Suprapubic skin (tissue), 4 donors: ENCODE measurements around the gene HNF1B. TPM values are rescaled to one million over a fixed set of nuclear protein-coding genes. Genes with fewer than 3 reads are reported as not detected.

ENCODE experiments used
- DNase-seq, 2 donors: peaks; one replicate each; pipeline ENCODE4 v3.0.0-alpha.2; 2019; ENCODE audit warnings: low spot score in 2 of 2
- H3K27ac ChIP-seq: fragments of 200-600 bp; sonication (generic); one replicate; pipeline ENCODE4 v1.5.1; 2019
- H3K27me3 ChIP-seq: fragments of 200-600 bp; sonication (generic); one replicate; pipeline ENCODE4 v1.5.1; 2019
- H3K36me3 ChIP-seq: fragments of 200-600 bp; sonication (generic); one replicate; pipeline ENCODE4 v1.5.1; 2019
- H3K4me1 ChIP-seq: fragments of 200-600 bp; sonication (generic); one replicate; pipeline ENCODE4 v1.5.1; 2019
- H3K4me3 ChIP-seq: fragments of 200-600 bp; sonication (generic); one replicate; pipeline ENCODE4 v1.5.1; 2019; ENCODE audit warnings: mild to moderate bottlenecking
- H3K9me3 ChIP-seq: fragments of 200-600 bp; sonication (generic); one replicate; pipeline ENCODE4 v1.5.1; 2019
- EP300 ChIP-seq: sonication (generic); formaldehyde crosslinking; IDR thresholded peaks from one replicate; pipeline ENCODE4 v1.6.1; 2017; ENCODE audit warnings: antibody characterized with exemption
- POLR2A ChIP-seq, 2 donors: fragments of 450-650 bp; IDR thresholded peaks; one replicate each; pipeline ENCODE4 v1.6.1; 2017; ENCODE audit warnings: antibody characterized with exemption in 2 of 2, mild to moderate bottlenecking in 2 of 2, moderate library complexity in 2 of 2
- POLR2AphosphoS5 ChIP-seq, 3 donors: sonication (generic); formaldehyde crosslinking; IDR thresholded peaks; one replicate each; pipeline ENCODE4 v1.6.1; 2017; ENCODE audit warnings: antibody characterized with exemption in 3 of 3
- WGBS: methylation state at CpG from one replicate; pipeline ENCODE4 v1.1.5; 2018; 5-methylcytosine and 5-hydroxymethylcytosine counted together
- total RNA-seq, 4 donors: library from RNA; depleted of rRNA; stranded (reverse); fragments of >200 nt; gene quantifications; one replicate each; pipeline ENCODE4 v1.1.0, GENCODE V29; 2016
- TF ChIP-seq, protein P1 (sequence below), 2 donors: fragments of 200-600 bp in 1 of 2; fragments of 450-650 bp in 1 of 2; sonication (generic) in 1 of 2; IDR thresholded peaks; one replicate each; pipeline ENCODE4 v1.5.1; 2016 to 2019; ENCODE audit warnings: antibody characterized with exemption in 2 of 2, mild to moderate bottlenecking in 1 of 2, moderate library complexity in 1 of 2

The HNF1B gene
- total RNA-seq, 4 donors from 2014 or later: not detected

DNA sequence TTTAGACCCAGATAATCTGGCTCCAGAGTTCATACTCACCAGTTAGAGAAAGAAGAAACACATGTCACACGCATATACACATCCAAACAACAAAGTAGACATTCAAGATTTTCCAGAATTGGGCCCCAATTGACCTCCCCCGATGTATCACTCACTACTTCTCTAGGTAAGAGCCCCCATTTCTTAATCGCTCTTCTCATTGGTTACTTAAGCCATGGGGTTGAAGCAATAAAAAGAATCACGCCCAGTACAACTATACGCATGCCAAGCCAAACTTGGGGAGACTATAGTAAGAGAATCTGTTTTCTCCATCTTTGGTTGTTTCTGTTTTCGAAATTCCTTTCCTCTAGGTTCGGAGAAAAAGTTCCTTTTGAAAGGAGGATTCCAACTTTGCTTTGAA, 102.2 kb downstream of the HNF1B start:
- Histone ChIP-seq H3K36me3 (peaks cover 27% of the 10 kb centered on the region), H3K4me3 (peak overlapping the region; percentile 89), H3K27me3 (peaks cover 10% of the 10 kb centered on the region), H3K4me1 (peaks cover 22% of the 10 kb centered on the region), H3K27ac (peak overlapping the region; percentile 91), H3K9me3 (no peaks in the 10 kb centered on the region)
- WGBS: under 1% methylated on average over 7 of the region's 7 CpGs
- TF ChIP-seq EP300 (no peak), POLR2A (IDR thresholded peaks at IDR 0.05) (no peak), POLR2AphosphoS5 (IDR thresholded peaks at IDR 0.05) (no peak)
- TF ChIP-seq, protein P1, sequence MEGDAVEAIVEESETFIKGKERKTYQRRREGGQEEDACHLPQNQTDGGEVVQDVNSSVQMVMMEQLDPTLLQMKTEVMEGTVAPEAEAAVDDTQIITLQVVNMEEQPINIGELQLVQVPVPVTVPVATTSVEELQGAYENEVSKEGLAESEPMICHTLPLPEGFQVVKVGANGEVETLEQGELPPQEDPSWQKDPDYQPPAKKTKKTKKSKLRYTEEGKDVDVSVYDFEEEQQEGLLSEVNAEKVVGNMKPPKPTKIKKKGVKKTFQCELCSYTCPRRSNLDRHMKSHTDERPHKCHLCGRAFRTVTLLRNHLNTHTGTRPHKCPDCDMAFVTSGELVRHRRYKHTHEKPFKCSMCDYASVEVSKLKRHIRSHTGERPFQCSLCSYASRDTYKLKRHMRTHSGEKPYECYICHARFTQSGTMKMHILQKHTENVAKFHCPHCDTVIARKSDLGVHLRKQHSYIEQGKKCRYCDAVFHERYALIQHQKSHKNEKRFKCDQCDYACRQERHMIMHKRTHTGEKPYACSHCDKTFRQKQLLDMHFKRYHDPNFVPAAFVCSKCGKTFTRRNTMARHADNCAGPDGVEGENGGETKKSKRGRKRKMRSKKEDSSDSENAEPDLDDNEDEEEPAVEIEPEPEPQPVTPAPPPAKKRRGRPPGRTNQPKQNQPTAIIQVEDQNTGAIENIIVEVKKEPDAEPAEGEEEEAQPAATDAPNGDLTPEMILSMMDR (IDR thresholded peaks at IDR 0.05): no peak
- DNase-seq: no peak

DNA sequence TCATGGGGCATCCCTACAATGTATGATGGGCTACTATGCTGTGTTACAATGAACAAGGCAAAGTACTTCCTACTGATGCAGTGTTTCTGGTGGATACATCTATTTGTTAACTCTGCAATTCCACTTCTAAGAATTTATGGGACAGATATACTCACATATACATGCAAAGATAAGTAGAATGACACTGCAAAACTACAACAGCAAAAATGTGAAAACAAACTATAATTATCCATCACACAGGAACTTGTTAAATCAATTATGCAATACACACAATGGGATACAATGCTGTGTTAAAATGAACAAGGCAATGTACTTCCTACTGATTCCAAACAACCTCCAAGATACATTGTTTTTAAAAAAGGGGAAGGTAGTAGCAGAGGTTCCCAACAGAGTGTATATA, 104.8 kb downstream of the HNF1B start:
- peaks cover 46% of the 10 kb centered on the region for H3K36me3 ChIP-seq
- TF ChIP-seq POLR2A (IDR thresholded peaks at IDR 0.05) (no peak), EP300 (no peak), POLR2AphosphoS5 (IDR thresholded peaks at IDR 0.05) (no peak)
- TF ChIP-seq, protein P1 (IDR thresholded peaks at IDR 0.05): no peak
- no peaks in the 10 kb centered on the region for H3K9me3 ChIP-seq
- H3K27me3 ChIP-seq: peaks cover 6% of the 10 kb centered on the region
- no peak overlapping the region for H3K27ac ChIP-seq
- no peak overlapping the region for H3K4me3 ChIP-seq
- H3K4me1 ChIP-seq: peaks cover 22% of the 10 kb centered on the region
- no peak for DNase-seq

GRCh38 chr17:37637956-37638355, 106.9 kb downstream of the HNF1B start:
- DNase-seq: no peak
- H3K27me3 ChIP-seq: no peaks in the 10 kb centered on the region
- H3K9me3 ChIP-seq: no peaks in the 10 kb centered on the region
- H3K27ac ChIP-seq: no peak overlapping the region
- H3K4me3 ChIP-seq: no peak overlapping the region
- peaks cover 46% of the 10 kb centered on the region for H3K36me3 ChIP-seq
- H3K4me1 ChIP-seq: peaks cover 17% of the 10 kb centered on the region
- no peak for TF ChIP-seq POLR2A (IDR thresholded peaks at IDR 0.05)
- no peak for TF ChIP-seq EP300
- TF ChIP-seq POLR2AphosphoS5 (IDR thresholded peaks at IDR 0.05): no peak
- TF ChIP-seq, protein P1 (IDR thresholded peaks at IDR 0.05): no peak

Other genes with a start within 250 kb of the HNF1B start
- 10 to 100 TPM; 21.2 to 48.5 (median 25.5) TPM for gene SYNRG, start 135.6 kb downstream of the HNF1B start, total RNA-seq
- 10 to 100 TPM; 15.6 to 21.7 (median 18.6) TPM for gene DDX52, start 101.6 kb downstream of the HNF1B start, total RNA-seq
- not detected for gene TBC1D3K, start 179.4 kb upstream of the HNF1B start, total RNA-seq
- gene TBC1D3L, start 244.0 kb upstream of the HNF1B start, total RNA-seq: 100 to 1,000 TPM in 1 of 4 donors, 10 to 100 TPM in 3; 18.1 to 125 (median 23.4) TPM